Measurements from ENCODE around the gene RFPL3. TPM values are rescaled to one million over a fixed set of nuclear protein-coding genes. Genes with fewer than 3 reads are reported as not detected.

Gene RFPL3
- total and polyA plus RNA-seq, 2 donors (not counting 1 experiment from before 2014, with no cell fraction given), result not detected

DNA sequence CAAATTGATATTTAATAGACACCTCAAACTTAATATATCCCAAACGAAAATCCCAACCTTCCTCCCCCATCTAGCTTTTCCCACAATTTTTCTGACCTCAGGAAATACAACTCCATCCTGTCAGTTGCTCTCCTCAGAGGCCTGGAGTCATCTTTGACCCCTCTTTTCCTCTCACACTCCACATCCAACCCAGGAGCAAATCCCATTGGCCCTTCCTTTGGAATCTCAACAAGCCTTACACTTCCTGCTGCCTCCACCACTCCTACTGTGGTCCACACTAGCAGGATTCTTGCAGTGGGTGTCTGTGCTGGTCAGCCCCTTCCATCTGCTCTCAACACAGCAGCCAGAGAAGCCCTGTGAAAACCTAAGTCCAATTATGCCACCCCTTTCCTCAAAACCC, 39.3 kb upstream of the RFPL3 start:
- H3K79me2 ChIP-seq (ENCODE audit: control insufficient read depth, insufficient read depth, low read length), result no peaks in the 10 kb centered on the region
- H2AFZ ChIP-seq (ENCODE audit: low read length), result no peak overlapping the region
- H4K20me1 ChIP-seq (ENCODE audit: control insufficient read depth, extremely low read depth, insufficient read depth, low read length), result no peaks in the 10 kb centered on the region
- H3K4me1 ChIP-seq (ENCODE audit: control insufficient read depth, extremely low read depth, insufficient read depth, low read length), result no peaks in the 10 kb centered on the region
- no peak overlapping the region for H3K27ac ChIP-seq (ENCODE audit: insufficient read depth, low read length)
- H3K9me3 ChIP-seq (ENCODE audit: control insufficient read depth, insufficient read depth, low read depth, low read length), result no peaks in the 10 kb centered on the region
- H3K27me3 ChIP-seq (ENCODE audit: control insufficient read depth, insufficient read depth, low read length), result no peaks in the 10 kb centered on the region
- no peaks in the 10 kb centered on the region for H3K36me3 ChIP-seq (ENCODE audit: control insufficient read depth, insufficient read depth, low read length)
- no peak overlapping the region for H3K4me3 ChIP-seq (replicated peaks in 1 of 4; ENCODE audit: control extremely low read depth in 1 of 4, insufficient read depth in 1 of 4, low read depth in 3 of 4, low read length in 4 of 4)
- TF ChIP-seq EZH2 (IDR thresholded peaks at IDR 0.05; ENCODE audit: low read length, missing control alignments), result no peak
- TF ChIP-seq, protein P1, sequence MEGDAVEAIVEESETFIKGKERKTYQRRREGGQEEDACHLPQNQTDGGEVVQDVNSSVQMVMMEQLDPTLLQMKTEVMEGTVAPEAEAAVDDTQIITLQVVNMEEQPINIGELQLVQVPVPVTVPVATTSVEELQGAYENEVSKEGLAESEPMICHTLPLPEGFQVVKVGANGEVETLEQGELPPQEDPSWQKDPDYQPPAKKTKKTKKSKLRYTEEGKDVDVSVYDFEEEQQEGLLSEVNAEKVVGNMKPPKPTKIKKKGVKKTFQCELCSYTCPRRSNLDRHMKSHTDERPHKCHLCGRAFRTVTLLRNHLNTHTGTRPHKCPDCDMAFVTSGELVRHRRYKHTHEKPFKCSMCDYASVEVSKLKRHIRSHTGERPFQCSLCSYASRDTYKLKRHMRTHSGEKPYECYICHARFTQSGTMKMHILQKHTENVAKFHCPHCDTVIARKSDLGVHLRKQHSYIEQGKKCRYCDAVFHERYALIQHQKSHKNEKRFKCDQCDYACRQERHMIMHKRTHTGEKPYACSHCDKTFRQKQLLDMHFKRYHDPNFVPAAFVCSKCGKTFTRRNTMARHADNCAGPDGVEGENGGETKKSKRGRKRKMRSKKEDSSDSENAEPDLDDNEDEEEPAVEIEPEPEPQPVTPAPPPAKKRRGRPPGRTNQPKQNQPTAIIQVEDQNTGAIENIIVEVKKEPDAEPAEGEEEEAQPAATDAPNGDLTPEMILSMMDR (conservative IDR thresholded peaks at IDR 0.05 in 1 of 2, IDR thresholded peaks at IDR 0.05 in 1 of 2; ENCODE audit: low read depth in 1 of 2, low read length in 2 of 2), result no peak
- no peak overlapping the region for H3K4me2 ChIP-seq (ENCODE audit: extremely low read depth, insufficient read depth, low read length)
- H3K9ac ChIP-seq (ENCODE audit: insufficient read depth, low read length), result no peak overlapping the region
- DNase-seq (ENCODE audit: low read depth in 2 of 2), result no peak

DNA sequence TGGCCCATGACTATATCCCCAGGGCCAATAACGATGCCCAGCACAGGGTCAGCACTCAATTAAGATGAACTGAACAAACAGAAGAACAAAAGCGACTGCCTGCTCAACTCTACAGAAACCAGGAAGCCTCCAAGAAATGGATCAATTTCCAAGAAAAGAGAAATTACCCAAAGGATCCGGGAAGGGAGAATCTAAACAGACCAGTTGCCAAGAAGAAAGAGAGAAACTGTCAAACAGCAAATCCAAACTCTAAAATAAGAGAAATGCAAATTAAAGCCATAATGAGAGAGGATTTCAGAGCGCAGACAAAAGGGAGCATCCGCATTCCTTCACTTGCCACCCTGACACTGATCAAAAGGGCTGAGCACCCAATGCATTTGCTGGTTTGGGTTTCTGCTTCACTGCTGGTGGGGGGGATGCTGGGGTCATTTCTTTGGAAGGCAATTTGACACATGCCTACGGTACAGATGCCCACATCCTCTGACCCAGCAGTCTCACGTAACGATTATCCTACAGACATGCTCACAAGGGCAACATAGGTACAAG, 37.7 kb upstream of the RFPL3 start:
- Histone ChIP-seq H3K4me3 (replicated peaks in 1 of 4; ENCODE audit: control extremely low read depth in 1 of 4, insufficient read depth in 1 of 4, low read depth in 3 of 4, low read length in 4 of 4) (no peak overlapping the region), H3K27me3 (ENCODE audit: control insufficient read depth, insufficient read depth, low read length) (no peaks in the 10 kb centered on the region), H4K20me1 (ENCODE audit: control insufficient read depth, extremely low read depth, insufficient read depth, low read length) (no peaks in the 10 kb centered on the region), H3K9me3 (ENCODE audit: control insufficient read depth, insufficient read depth, low read depth, low read length) (no peaks in the 10 kb centered on the region), H3K4me2 (ENCODE audit: extremely low read depth, insufficient read depth, low read length) (no peak overlapping the region), H3K79me2 (ENCODE audit: control insufficient read depth, insufficient read depth, low read length) (no peaks in the 10 kb centered on the region), H3K27ac (ENCODE audit: insufficient read depth, low read length) (no peak overlapping the region), H3K36me3 (ENCODE audit: control insufficient read depth, insufficient read depth, low read length) (no peaks in the 10 kb centered on the region), H3K4me1 (ENCODE audit: control insufficient read depth, extremely low read depth, insufficient read depth, low read length) (no peaks in the 10 kb centered on the region), H3K9ac (ENCODE audit: insufficient read depth, low read length) (no peak overlapping the region), H2AFZ (ENCODE audit: low read length) (no peak overlapping the region)
- TF ChIP-seq, protein P1 (conservative IDR thresholded peaks at IDR 0.05 in 1 of 2, IDR thresholded peaks at IDR 0.05 in 1 of 2; ENCODE audit: low read depth in 1 of 2, low read length in 2 of 2), result no peak
- no peak for TF ChIP-seq EZH2 (IDR thresholded peaks at IDR 0.05; ENCODE audit: low read length, missing control alignments)
- DNase-seq (ENCODE audit: low read depth in 2 of 2), result no peak

DNA sequence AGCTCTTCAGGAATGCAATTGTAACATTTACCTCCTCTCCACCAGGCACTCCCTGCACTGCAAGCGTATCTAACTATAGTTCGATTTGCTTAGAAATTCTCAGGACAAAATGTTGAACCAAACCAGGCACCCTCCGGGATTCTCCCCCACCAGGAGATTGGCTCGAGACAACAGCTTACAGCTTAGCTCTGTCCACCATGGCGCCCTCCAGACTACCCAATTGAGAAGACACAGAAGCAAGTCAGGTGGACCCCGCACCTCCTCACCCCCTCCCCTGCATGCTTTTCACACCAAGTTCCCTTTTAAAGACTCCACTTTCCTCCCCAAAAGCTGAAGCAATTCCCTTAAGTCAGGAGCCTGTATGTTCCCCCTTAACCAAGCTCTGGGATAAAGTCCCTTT, 34.7 kb upstream of the RFPL3 start:
- Histone ChIP-seq H3K79me2 (ENCODE audit: control insufficient read depth, insufficient read depth, low read length) (no peaks in the 10 kb centered on the region), H3K27ac (ENCODE audit: insufficient read depth, low read length) (no peak overlapping the region), H3K9me3 (ENCODE audit: control insufficient read depth, insufficient read depth, low read depth, low read length) (no peaks in the 10 kb centered on the region), H2AFZ (ENCODE audit: low read length) (no peak overlapping the region), H3K9ac (ENCODE audit: insufficient read depth, low read length) (no peak overlapping the region), H3K27me3 (ENCODE audit: control insufficient read depth, insufficient read depth, low read length) (no peaks in the 10 kb centered on the region), H3K4me3 (replicated peaks in 1 of 4; ENCODE audit: control extremely low read depth in 1 of 4, insufficient read depth in 1 of 4, low read depth in 3 of 4, low read length in 4 of 4) (no peak overlapping the region), H4K20me1 (ENCODE audit: control insufficient read depth, extremely low read depth, insufficient read depth, low read length) (no peaks in the 10 kb centered on the region), H3K4me2 (ENCODE audit: extremely low read depth, insufficient read depth, low read length) (no peak overlapping the region), H3K4me1 (ENCODE audit: control insufficient read depth, extremely low read depth, insufficient read depth, low read length) (no peaks in the 10 kb centered on the region), H3K36me3 (ENCODE audit: control insufficient read depth, insufficient read depth, low read length) (no peaks in the 10 kb centered on the region)
- no peak for TF ChIP-seq EZH2 (IDR thresholded peaks at IDR 0.05; ENCODE audit: low read length, missing control alignments)
- TF ChIP-seq, protein P1 (conservative IDR thresholded peaks at IDR 0.05 in 1 of 2, IDR thresholded peaks at IDR 0.05 in 1 of 2; ENCODE audit: low read depth in 1 of 2, low read length in 2 of 2), result no peak
- DNase-seq (ENCODE audit: low read depth in 2 of 2), result no peak

All from fibroblast of lung (primary cell).